Activated CD8-positive, alpha-beta memory T cell treated with anti-CD3 and anti-CD28 coated beads, Interleukin-2, amount 50 U/mL, for 24 hours (primary cell): ENCODE data around the gene GTF3C2.
"Not testable (repeated sequence)": the region's sequence is repeated elsewhere in the genome, so short reads cannot be mapped to it uniquely, and the experiment has no call there.

ENCODE experiments used
- DNase-seq: peaks from one replicate; pipeline ENCODE4 v3.0.0-alpha.2; 2020; ENCODE audit errors: extremely low read depth

Gene GTF3C2

DNA sequence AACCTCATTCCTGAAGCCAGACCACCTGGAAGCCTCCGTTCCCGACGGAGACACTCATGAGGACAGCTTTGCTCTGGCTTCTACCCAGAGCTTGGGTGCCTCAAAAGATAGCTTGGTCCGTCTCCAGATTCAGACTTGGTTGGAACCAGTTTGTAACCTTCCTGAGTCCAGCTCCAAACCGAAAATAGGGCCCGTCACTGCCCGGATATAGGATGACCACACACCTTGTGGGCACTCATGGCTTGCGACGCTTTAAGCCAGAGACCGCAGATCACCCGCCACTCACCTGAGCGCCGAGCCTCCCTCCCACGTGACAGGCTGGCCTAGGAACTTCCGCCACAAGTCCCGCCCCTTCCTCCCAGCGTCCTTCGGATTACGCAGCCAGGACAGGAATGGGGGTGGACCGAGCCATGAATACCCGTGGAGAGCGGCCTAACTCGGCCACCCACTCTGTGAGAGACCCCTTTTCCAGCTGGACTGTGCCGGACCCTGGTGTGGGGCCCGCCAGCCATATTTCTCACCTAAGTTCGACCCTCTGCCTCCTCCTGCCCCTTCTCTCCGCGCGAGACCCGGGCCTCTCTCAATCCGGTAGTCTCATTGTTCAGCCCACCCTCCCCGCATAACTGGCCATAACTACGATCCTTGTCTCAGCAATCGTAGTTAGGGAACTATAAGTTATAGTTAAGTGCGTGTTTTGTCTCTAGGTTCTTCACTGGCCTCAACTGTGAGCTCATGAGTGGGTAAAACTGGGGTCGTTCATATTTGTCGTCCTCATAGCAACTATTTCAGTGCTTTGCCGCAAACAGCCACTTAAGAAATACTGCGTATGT, 33.6 kb downstream of the GTF3C2 start, which contains the start of gene MPV17:
Gene MPV17 (minus strand): TSS at position 332 of the 830 bp plus-strand sequence. CDS start 580 bp downstream, outside the sequence.
- DNase-seq, result peak; percentile 68

DNA sequence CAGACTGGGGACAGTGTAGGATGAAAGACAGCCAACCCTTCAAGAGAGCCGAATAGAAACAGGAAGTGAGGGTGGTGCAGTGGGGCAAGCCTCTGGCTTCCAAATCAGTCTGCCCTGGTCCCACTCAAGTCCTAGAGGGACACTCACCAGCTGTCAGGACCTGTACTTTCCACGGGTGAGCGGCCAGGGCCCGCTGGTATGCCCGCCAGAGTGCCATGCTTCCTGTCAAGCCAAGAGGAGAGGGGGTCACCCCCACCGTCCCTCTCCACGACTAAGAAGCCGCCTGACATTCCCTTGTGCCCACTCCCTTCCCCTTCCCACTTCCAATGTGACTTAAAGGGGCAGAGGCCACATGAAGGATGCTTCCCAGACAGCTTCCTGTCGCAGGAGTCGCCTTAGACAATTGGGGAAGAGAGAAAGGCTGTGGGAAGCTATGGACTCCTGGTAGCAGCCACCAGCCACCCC, 34.2 kb downstream of the GTF3C2 start:
- DNase-seq, result no peak

DNA sequence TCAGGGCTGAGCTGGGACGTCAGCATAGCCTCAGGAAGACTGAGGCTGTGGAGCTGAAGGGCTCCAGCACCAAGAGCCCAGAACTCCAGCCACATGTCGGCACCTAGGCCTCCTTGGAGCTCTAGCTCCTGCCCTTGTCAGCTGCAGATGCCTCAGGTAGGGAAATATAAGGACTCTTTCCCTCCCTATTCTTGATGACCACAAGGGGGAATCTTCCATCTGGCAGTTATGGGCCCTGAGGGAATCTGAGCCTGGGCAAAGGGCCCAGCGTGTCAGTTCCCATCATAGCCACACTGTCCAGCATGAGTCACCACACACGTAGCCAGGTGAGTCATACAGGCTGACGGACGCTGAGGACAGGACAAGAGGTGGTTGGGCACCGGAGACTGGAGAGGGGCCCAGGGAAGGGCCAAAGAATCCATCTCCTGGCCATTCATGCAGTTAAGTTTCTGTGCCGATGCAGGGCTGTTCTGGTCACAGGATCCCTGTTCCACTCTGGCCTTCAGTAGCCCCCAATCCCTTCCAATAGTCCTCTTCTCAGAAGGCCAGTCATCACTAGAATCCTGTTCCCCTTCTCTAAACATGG, 35.5 kb downstream of the GTF3C2 start:
- DNase-seq, result no peak

DNA sequence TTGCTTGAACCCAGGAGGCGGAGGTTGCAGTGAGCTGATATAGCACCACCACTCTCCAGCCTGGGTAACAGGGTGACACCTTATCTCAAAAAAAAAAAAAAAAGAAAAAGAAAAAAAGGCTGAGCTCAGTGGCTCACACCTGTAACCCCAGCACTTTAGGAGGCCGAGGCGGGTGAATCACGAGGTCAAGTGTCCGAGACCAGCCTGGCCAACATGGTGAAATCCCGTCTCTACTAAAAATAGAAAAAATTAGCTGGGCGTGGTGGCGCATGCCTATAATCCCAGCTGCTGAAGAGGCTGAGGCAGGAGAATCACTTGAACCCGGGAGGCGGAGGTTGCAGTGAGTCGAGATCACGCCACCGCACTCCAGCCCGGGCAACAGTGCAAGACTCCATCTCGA, 36.7 kb downstream of the GTF3C2 start:
- DNase-seq, result not testable (repeated sequence)

DNA sequence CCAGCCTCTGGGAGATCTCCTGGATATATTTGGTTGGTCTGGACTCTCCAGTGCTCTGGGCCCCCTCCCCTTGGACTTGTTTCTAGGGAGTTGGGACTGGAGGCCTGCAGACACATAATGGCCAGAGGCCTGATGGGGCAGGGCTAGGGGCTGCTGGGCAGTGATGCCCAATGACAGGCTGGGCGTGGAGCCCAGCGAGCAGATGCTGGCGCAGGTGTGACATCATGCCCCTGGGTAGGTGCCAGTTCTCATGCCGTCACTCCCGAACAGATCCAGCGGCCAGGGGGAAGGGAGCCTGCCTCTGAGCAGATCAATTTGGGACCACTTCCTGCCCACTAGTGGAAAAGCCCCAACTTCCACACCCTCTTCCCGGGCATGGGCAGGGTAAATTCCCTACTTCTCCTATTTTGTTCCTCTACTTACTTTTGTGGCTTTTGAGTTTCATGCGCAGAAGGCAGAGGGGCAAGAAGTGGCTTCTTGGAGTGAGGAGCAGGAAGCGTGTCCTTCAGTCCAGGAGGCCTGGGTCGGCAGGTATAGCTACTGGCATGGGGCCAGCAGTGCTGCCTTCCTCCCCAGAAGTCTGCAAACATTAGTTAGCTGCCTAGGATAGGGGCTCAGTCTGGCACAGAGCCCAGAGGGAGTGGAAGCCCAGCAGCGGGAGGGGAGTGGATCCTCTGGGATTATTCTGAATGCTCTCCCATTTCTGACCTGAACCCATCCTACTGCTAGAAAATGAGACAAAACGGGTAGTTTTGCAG, 39.7 kb downstream of the GTF3C2 start:
- no peak for DNase-seq

DNA sequence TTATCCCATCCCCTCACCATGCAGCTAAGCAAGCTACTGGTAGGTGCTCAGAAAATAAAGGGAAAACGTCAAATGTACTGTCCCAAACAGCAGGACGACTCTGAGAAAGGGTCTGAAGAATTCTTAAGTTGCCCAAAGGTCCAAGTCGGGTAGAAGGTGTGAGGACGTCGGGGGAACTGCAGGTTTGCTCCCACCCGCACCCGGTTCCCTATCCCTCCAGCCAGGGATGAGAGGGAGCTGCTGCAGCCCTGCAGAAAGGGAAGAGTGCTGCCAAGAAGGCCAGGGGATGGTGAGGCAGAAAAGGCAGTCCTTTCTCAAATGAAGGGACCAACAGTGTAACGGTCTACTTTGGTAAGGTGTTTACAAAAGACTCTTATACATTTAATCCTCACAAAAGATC, 41.4 kb downstream of the GTF3C2 start:
- no peak for DNase-seq

DNA sequence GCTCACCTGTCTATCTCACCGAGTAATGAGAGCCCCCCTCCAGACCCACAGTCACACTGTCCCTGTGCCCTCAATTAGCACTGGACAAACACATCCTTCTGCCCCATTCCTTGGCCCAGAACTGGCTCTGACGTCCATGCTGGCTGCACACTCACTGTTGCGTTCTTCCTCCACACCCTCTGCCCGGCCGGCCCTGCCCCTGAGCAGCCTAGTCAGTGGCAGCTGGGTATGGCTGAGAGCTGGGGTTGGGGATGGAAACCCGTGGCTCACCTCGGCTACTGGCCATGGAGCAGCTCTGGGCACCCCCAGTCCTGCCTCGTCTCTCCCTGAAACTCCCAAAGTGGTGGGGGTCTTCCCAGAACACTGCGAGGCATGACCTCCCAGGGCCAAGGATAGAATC, 41.9 kb downstream of the GTF3C2 start:
- no peak for DNase-seq

DNA sequence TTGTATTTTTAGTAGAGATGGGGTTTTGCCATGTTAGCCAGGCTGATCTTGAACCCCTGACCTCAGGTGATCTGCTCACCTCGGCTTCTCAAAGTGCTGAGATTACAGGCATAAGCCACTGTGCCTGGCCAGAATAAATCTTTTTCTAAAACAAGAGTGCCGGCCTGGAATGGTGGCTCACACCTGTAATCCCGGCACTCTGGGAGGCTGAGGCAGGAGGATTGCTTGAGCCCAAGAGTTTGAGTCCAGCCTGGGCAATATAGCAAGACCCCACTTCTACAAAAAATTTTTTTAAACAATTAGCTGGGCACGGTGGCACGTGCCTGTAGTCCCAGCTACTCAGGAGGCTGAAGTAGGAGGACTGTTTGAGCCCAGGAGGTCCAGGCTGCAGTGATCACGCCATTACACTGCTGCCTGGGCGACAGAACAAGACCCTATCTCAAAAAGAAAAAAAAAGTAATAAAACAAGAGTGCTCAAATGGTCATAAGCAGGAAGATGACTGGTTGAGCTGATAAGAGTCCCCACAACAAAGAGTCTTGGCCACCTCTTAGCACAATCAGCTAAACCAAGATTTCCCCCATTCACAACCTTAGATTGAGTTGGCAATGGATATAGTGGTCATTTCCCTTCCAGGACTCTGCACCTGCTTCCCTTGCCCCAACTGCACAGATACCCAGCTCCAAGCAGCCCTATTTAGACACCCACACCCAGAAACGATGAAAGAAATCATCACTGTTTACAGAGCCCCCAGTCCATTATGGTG, 42.5 kb downstream of the GTF3C2 start:
- no peak for DNase-seq

DNA sequence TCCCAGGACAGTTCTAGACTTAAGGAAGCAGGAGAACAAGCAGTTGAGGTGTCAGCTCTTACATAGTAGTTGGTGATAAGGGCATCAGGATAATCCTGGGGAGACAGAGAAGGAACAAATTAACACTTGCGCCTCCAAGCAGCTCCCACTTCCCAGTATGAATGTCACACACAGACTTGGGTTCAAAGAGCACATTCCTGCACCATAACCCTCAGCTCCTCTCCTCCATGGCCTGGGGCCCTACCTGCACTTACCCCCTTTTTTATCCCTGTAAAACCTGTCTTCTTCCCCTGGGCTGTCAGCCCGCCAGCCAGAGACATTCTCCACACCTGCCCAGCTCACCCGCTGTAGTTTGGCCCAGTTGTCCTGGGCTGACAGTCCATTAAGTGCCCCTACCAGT, 44.4 kb downstream of the GTF3C2 start:
- DNase-seq, result no peak

DNA sequence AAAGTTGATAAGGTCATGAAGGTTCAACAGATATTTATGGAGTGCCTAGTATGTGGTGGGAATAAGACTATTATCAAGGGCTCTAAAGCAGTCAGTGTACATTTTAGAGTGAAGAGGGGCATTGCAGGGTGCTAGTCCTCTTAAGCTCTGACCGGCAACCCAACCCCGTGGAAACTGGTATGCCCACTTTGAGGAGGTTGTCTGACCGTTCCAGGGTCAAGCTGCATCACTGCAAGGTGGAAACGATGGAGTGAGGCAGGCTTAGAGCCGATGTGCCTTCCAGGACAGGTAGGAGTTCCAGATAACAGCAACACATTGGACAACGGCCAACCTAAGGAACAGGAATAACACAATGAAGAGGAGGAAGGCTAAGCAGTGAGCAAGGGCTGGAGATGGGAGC, 46.9 kb downstream of the GTF3C2 start:
- no peak for DNase-seq

DNA sequence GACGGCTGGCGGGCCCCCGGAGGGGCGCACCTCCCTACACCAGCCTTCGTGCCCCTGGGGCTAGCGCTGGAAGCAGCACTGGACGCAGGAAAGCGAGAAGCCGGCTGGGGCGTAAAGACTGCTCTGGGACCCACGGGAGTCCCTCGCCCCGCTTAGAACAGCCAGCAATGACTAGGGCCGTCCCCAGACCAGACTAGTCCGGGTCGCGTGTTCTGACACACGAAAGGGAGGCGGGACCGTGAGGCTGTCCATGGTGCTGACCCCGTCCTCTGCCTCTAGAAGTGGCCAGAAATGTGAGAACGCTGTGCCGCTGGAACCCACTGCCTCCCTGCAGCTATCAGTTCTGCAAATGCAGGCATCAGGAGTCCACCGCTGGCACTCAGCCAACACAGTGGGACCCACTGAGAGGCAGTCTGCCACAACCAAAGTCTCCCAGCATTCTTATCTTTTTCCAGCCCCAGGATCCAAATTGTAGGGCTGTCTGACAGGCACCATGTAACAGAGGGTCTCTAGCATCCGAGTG, 48.1 kb downstream of the GTF3C2 start, which contains the start of gene UCN:
Gene UCN (minus strand): TSS at position 87 of the 523 bp plus-strand sequence. CDS start 550 bp downstream, outside the sequence.
- no peak for DNase-seq

DNA sequence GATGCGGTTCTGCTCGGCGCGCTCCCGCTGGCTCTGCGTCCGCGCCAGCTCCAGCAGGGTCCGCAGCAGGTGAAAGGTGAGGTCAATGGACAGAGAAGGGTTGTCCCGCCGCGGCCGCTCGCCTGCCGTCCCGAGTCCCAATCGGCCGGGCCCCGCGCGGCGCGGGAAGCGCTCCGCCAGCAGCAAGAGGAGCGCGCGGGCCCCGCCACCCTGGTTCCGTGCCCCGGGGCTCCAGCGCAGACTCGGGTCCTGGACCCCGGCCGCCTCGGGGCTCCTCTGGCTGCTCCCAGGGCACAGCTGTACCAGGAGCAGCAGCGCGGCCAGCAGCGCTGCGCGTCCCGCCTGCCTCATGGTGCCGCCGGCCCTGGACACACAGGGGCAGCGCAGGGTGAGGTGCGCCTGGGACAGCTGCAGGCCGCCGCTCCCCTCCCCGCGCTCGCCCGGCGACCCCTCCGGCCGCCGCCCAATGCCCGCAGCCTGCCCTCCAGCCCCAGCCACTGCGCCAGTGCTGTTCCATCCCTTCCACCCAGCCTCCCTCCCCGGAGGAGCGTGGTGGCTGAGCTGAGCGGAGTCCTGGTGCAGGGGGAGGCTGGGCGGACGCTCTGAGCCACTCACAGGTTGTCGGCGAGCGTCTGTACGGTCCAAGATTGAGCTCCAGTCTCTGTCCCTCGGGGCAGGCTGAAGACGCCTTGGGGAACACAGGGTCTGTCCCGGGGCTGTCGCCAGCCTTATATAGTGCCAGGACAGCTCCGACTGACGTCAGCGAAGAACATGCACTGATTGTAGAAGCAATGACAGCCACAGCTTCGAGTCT, 48.8 kb downstream of the GTF3C2 start:
- no peak for DNase-seq

DNA sequence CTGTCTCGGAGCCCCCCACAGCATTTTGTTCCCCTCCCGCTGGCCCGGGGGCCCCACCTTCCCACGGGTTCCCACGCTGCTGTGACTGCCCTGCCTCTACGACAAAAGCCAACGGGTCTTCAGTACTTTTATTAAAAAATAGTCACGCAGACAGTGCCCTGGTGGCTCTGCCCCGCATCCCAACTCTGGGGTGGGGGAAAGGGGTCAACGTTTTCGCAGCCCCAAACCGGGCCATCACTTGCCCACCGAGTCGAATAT, 49.3 kb downstream of the GTF3C2 start:
- no peak for DNase-seq

DNA sequence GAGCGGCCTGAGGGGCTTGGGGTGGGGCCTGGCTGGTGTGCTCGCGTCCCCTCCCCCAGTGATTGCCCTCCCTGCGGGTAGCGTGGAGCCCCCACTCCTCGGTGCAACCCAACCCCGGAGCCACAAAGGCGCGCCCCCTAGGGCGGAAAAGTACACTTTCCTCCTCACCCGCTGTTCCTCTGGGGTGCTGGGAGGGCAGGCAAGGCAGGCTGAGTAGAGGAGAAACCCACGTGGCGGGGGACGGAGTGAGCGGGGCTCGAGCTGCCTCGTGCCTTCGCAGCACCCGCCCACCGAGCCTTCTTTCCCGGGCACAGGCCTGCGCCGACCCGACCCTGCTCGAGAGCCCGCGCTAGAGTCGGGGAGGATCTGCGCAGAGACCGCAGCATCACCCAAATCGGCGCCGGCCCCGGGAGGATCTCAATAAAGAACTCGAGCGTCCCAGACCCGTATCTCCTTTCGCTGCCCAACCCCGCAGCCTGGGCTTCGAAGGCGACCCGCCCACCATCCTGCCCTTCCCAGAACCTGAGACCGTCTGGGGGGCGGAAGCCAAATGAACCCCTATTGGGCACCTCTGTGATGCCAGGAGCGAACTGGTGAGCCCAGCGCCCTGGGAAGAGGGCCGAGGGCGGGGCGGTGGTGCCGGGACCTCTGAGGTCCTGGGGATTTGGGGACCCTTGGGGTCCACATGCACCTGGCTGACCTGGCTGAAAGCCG, 49.8 kb downstream of the GTF3C2 start:
- no peak for DNase-seq

DNA sequence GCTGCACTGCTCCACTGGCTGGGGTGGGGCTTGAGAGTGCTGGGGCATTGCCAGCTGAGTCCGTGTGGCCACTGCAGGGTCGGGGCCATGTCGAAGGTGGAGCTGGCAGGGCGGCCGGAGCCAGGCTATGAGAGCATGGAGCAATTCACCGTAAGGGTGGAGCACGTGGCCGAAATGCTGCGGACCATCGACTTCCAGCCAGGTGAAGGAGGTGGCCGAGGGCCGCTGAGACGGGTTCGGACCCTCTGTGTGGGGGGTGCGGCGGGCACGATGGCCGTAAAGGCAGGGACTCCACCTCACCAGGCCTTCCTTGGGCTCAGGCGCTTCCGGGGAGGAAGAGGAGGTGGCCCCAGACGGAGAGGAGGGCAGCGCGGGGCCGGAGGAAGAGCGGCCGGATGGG, 50.4 kb downstream of the GTF3C2 start:
- DNase-seq, result no peak

DNA sequence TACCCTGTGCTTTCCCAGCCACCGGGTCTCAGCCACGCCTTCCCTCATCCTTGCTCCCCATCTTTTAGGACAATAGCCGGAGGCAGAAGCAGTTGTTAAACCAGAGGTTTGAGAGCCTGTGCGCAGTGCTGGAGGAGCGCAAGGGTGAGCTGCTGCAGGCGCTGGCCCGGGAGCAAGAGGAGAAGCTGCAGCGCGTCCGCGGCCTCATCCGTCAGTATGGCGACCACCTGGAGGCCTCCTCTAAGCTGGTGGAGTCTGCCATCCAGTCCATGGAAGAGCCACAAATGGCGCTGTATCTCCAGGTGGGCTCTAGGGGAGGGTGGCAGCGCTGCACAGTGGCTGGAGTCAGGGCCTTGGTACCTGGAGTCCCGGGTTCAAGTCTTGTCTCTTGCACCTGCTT, 51.0 kb downstream of the GTF3C2 start:
- no peak for DNase-seq

DNA sequence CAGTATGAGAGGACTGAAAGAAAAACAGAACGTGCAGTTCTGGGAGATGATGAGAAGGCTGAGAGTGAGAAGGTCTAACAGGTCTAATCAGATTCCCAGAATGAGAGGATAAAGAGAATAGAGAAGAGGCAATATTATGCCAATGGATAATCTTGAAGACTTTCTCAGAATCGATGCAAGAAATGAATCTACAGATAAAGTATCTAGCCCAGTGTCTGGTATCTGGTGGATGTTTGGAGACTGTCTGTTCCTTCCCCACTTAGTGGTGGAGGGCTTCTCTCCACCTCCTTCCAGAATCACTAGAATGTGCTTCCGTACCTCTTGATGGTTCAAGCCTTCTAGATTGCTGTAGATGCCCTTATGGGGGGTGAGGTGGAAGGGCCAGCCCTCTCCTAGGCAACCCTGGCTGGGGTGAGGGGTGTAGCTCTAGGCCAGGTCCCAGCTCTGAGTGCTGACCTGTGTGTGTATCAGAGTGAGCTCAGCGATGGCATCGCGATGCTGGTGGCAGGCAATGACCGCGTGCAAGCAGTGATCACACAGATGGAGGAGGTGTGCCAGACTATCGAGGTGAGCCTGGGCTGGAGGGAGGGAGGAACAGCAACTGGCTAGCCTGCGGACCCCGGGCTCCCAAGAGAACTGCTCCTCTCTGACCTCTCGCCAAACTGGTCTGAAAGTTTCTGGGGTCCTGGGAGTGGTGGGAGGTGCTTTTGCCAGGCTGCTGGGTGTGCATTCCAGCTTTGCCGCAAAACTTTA, 51.9 kb downstream of the GTF3C2 start:
- no peak for DNase-seq

DNA sequence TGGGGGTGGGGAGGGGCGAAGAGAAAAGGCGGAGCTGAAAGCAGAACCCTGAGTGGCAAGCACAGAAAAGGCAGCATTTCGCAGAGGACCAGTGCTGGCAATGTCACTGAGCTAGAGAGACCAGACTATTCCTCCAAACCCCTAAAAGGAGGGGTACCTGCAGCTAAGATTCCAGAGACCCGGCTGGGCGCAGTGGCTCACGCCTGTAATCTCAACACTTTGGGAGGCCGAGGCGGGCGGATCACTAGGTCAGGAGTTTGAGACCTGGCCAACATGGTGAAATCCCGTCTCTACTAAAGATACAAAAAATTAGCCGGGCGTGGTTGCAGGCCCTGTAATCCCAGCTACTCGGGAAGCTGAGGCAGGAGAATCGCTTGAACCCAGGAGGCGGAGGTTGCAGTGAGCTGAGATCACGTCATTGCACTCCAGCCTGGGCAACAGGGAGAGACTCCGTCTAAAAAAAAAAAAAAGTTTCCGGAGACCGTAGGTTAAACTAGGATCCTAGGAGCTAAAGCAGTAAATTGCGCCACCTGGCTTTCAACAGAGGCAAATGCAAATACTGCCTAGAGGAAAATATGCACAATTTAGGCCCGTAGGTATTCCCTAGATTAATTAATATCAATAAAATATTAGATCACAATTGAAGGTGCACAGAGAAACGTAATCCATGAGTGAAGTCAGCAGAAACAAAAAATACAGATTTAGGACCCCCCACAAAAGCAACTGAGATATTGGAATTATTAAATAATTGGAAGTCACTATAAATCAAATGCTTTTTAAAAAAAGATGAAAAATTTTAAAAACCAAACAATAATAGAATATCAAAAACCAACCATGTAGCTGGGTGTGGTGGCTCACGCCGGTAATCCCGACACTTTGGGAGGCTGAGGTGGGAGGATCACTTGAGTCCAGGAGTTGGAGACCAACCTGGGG, 53.2 kb downstream of the GTF3C2 start:
- no peak for DNase-seq
